ENCODE data around the gene RIPOR3.

Gene RIPOR3

GRCh38 chr20:50595988-50596693, 95.2 kb downstream of the RIPOR3 start:
- Histone ChIP-seq H3K9me3 (ENCODE audit: severe bottlenecking) (no peaks in the 10 kb centered on the region), H3K27ac (ENCODE audit: poor library complexity, severe bottlenecking) (no peak overlapping the region), H3K27me3 (ENCODE audit: insufficient read depth, poor library complexity, severe bottlenecking) (no peaks in the 10 kb centered on the region), H3K4me1 (ENCODE audit: insufficient read depth, poor library complexity, severe bottlenecking) (peaks cover 5% of the 10 kb centered on the region), H3K4me3 (ENCODE audit: severe bottlenecking) (no peak overlapping the region), H3K36me3 (ENCODE audit: low read depth) (no peaks in the 10 kb centered on the region)
- DNase-seq (ENCODE audit: low spot score) = no peak
- peak; percentile 46 for ATAC-seq (ENCODE audit: low read depth)
- TF ChIP-seq, protein P1, sequence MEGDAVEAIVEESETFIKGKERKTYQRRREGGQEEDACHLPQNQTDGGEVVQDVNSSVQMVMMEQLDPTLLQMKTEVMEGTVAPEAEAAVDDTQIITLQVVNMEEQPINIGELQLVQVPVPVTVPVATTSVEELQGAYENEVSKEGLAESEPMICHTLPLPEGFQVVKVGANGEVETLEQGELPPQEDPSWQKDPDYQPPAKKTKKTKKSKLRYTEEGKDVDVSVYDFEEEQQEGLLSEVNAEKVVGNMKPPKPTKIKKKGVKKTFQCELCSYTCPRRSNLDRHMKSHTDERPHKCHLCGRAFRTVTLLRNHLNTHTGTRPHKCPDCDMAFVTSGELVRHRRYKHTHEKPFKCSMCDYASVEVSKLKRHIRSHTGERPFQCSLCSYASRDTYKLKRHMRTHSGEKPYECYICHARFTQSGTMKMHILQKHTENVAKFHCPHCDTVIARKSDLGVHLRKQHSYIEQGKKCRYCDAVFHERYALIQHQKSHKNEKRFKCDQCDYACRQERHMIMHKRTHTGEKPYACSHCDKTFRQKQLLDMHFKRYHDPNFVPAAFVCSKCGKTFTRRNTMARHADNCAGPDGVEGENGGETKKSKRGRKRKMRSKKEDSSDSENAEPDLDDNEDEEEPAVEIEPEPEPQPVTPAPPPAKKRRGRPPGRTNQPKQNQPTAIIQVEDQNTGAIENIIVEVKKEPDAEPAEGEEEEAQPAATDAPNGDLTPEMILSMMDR (IDR thresholded peaks at IDR 0.05; ENCODE audit: poor library complexity, severe bottlenecking) = no peak

- Histone ChIP-seq H3K4me1 (ENCODE audit: insufficient read depth, poor library complexity, severe bottlenecking) (peaks cover 5% of the 10 kb centered on the region), H3K9me3 (ENCODE audit: severe bottlenecking) (no peaks in the 10 kb centered on the region), H3K27ac (ENCODE audit: poor library complexity, severe bottlenecking) (no peak overlapping the region), H3K4me3 (ENCODE audit: severe bottlenecking) (no peak overlapping the region), H3K36me3 (ENCODE audit: low read depth) (no peaks in the 10 kb centered on the region), H3K27me3 (ENCODE audit: insufficient read depth, poor library complexity, severe bottlenecking) (no peaks in the 10 kb centered on the region)
- no peak for ATAC-seq (ENCODE audit: low read depth)
- no peak for DNase-seq (ENCODE audit: low spot score)
- TF ChIP-seq, protein P1 (IDR thresholded peaks at IDR 0.05; ENCODE audit: poor library complexity, severe bottlenecking) = no peak
Observed at GRCh38 chr20:50595433-50595895, 95.9 kb downstream of the RIPOR3 start.

DNA sequence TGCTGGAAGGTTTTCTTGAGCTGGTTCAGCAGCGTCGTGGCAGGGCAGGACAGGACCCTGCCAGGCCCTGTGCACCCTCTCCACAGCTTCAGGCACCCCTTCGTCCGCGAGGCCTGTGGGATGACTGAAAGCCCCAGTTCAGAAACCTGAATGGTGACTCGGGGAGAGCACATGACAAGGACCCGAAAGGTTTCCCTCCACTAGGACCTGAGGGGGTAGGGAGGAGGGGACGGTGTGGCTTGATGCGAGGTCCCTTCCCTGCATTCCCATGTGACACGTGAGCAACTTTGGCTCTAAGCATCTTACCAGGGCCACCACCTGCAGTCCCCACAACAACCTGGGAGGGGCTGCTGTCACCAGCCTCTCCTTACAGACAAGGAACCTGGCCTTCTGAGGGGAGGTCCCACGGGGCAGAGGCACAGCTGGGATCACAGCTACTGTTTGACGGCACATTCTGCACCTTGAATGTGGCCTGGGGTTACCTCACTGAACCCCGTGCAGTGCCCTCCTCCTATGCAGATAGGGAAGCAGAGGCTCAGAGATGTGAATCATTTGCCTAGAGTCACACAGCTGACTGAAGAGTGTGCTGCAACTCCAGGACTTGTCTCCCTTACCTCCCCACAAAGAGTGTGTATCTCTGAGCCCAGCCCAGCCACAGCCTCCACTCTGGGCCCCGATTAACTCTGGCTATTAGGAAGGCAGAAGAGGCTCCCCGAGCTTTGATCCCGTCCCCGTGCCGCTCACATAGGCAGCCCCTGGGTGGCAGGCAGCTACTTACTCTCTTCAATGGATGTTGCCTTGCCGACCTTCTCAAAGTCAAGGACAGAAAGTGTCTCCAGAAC, 96.5 kb downstream of the RIPOR3 start:
- Histone ChIP-seq H3K9me3 (ENCODE audit: severe bottlenecking) (no peaks in the 10 kb centered on the region), H3K4me3 (ENCODE audit: severe bottlenecking) (no peak overlapping the region), H3K27me3 (ENCODE audit: insufficient read depth, poor library complexity, severe bottlenecking) (no peaks in the 10 kb centered on the region), H3K4me1 (ENCODE audit: insufficient read depth, poor library complexity, severe bottlenecking) (peaks cover 5% of the 10 kb centered on the region), H3K27ac (ENCODE audit: poor library complexity, severe bottlenecking) (no peak overlapping the region), H3K36me3 (ENCODE audit: low read depth) (peaks cover 4% of the 10 kb centered on the region; the same call in 1 of the 2 replicates)
- peak; percentile 7 for ATAC-seq (ENCODE audit: low read depth)
- TF ChIP-seq, protein P1 (IDR thresholded peaks at IDR 0.05; ENCODE audit: poor library complexity, severe bottlenecking) = no peak
- no peak for DNase-seq (ENCODE audit: low spot score)

DNA sequence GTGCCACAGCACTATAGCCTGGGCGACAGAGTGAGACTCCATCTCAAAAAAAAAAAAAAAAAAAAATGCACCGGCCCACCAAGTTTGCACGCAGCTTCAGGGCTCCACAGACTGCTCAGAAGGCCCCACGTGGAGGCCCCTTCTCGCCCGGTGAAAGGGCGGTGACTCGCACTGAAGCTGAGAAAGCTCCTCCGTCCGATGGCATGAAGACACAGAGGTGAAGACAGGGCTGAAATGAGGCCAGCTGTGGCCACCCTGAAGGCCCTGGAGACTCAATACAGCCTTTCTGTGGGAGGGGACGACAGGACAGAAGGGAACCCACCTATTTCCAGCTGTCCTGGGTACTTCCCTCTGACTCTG, 97.1 kb downstream of the RIPOR3 start:
- H3K4me1 ChIP-seq (ENCODE audit: insufficient read depth, poor library complexity, severe bottlenecking) = peaks cover 5% of the 10 kb centered on the region
- H3K27ac ChIP-seq (ENCODE audit: poor library complexity, severe bottlenecking) = no peak overlapping the region
- ATAC-seq (ENCODE audit: low read depth) = no peak
- no peak overlapping the region for H3K4me3 ChIP-seq (ENCODE audit: severe bottlenecking)
- no peaks in the 10 kb centered on the region for H3K9me3 ChIP-seq (ENCODE audit: severe bottlenecking)
- peaks cover 10% of the 10 kb centered on the region for H3K36me3 ChIP-seq (ENCODE audit: low read depth)
- TF ChIP-seq, protein P1 (IDR thresholded peaks at IDR 0.05; ENCODE audit: poor library complexity, severe bottlenecking) = no peak
- H3K27me3 ChIP-seq (ENCODE audit: insufficient read depth, poor library complexity, severe bottlenecking) = no peaks in the 10 kb centered on the region
- no peak for DNase-seq (ENCODE audit: low spot score)
